GM18907 (cell line): Measurements from ENCODE around the gene SOX30.

ENCODE experiments used
- ATAC-seq: cut with Tn5 transposase; IDR thresholded peaks from one replicate; pipeline ENCODE4 v1.9.1; 2021; ENCODE audit warnings: mild to moderate bottlenecking, moderate library complexity; ENCODE audit not compliant: unreplicated experiment

The SOX30 gene

GRCh38 chr5:157665467-157666070, 13.3 kb upstream of the SOX30 start:
- no peak for ATAC-seq

GRCh38 chr5:157659868-157660660, 7.8 kb upstream of the SOX30 start:
- ATAC-seq = no peak

- no peak for ATAC-seq
Measured at GRCh38 chr5:157658893-157659292, 6.7 kb upstream of the SOX30 start.

GRCh38 chr5:157657516-157657915, 5.3 kb upstream of the SOX30 start:
- no peak for ATAC-seq

GRCh38 chr5:157651623-157652376, 438 bp downstream of the SOX30 start:
- ATAC-seq = peak; percentile 63

GRCh38 chr5:157650991-157651611, 1.1 kb downstream of the SOX30 start:
- no peak for ATAC-seq

GRCh38 chr5:157649101-157649500, 3.1 kb downstream of the SOX30 start:
- ATAC-seq = no peak

GRCh38 chr5:157648275-157648990, 3.8 kb downstream of the SOX30 start:
- no peak for ATAC-seq

GRCh38 chr5:157640406-157641066, 11.7 kb downstream of the SOX30 start:
- ATAC-seq = no peak

- no peak for ATAC-seq
Measured at GRCh38 chr5:157630341-157630740, 21.9 kb downstream of the SOX30 start.

- ATAC-seq = no peak
Measured at GRCh38 chr5:157626831-157627230, 25.4 kb downstream of the SOX30 start.

GRCh38 chr5:157624144-157624543, 28.1 kb downstream of the SOX30 start:
- no peak for ATAC-seq

GRCh38 chr5:157620776-157621175, 31.5 kb downstream of the SOX30 start:
- no peak for ATAC-seq

- no peak for ATAC-seq
Measured at GRCh38 chr5:157618191-157618765, 34.0 kb downstream of the SOX30 start.

GRCh38 chr5:157616785-157617184, 35.5 kb downstream of the SOX30 start:
- ATAC-seq = no peak

- ATAC-seq = no peak
Measured at GRCh38 chr5:157613385-157614245, 38.6 kb downstream of the SOX30 start.

GRCh38 chr5:157612581-157612980, 39.7 kb downstream of the SOX30 start:
- ATAC-seq = no peak

GRCh38 chr5:157611571-157612476, 40.4 kb downstream of the SOX30 start:
- ATAC-seq = peak; percentile 69
